Ammon's horn (tissue), 1 donor: Measurements from ENCODE around the gene CNTFR.
"Not testable (repeated sequence)": the region's sequence is repeated elsewhere in the genome, so short reads cannot be mapped to it uniquely, and the experiment has no call there.

ENCODE experiments used
- DNase-seq: peaks from one replicate; pipeline ENCODE4 v3.0.0-alpha.2; 2016; ENCODE audit warnings: low spot score

The CNTFR gene

DNA sequence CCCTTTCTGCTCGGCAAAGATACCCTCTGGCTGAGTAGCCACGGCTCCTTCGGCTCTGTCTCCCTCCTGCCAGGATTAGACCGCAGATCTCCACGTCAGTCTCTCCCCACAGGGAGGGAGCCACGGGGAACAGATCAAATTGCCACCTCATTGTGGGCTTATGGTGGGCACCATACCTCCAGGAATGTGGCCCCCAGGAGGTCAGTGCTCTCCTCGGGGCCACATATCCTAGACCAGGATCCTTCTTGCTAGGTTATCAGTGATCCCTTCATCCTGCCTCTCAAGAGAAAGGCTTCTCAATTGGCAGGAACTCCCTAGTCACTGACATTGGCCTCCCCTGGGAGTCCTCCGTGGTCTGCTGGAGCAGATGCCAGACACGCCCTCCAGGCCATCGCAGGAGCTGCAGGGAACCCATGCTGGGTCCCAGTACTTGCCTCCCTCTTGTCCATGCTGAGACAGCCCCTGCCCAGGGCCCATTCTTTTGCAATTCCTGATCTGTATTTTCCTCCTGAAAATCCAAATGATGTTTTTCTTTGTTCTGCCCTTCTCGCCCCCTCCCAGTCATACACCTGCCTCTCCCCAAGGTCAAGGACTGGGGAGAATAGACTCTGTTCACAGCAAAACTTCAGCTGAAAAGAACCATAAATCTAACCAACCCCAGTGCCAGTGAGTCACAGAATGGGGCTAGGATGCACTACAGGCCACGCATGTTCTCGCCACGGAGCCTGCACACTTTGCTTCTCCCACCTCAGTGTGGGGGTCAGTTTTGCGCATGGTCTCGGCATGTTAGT, 35.1 kb downstream of the CNTFR start:
- DNase-seq = no peak

DNA sequence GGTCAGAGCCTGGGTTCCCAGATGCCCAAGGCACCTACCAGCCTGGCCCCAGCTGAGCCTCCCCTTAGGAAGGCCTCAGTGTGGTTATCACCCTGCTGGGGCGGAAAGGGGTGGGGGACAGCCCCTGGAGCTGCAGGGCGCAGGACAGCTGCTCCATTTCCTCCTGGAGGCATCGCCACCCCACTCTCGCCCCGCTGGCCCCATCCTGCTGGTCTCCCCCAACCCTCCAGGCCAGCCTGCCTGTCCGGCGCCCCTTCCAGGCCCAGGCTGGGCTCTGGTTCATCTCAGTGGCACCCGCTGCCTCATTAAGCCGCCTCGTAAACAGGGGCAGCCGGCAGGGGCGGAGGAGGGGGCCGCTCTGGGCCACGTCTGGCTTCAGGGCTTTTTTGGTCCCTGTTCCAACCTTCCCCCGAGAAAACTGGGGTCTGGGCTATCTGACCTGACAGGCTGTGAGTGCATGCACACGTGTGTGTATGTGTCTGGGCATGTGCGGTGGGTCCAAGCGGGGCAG, 36.0 kb downstream of the CNTFR start:
- DNase-seq = no peak

DNA sequence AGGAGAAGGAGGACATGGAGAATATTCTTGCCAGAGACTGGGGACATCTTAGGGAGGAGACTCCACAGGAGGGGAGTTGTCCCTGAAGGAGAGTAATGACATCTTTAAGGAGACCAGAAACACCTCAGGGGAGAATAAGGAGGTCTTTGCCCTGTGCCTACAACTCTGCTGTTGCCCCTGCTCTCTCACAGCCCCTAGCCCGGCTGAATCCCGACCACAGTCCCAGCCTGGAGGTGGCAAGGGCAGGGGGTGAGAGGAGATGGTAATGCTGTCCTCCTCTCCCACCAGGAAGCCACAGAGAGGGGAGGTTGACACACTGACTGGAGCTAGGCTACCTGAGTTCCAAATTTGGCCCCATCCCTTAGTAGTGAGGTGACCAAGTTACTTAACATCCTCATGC, 36.5 kb downstream of the CNTFR start:
- no peak for DNase-seq

DNA sequence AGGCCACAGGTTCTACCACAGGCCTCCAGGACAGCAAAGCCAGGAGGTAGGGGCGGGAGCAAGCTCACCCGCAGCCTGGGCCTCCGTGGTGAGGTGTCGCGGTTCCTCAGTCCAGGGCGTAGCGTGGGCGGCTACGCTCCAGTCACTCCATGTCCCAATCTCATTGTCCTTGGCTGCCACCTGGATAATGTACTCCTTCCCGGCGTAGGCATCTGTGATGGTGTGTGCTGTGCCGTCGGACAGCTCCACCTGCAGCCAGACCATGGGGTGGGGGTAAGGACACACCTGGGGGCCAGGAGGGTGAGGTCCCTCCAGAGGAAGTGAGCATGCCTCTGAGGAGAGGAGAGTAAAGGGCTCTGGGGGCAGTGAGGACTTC, 36.9 kb downstream of the CNTFR start:
- DNase-seq = no peak

DNA sequence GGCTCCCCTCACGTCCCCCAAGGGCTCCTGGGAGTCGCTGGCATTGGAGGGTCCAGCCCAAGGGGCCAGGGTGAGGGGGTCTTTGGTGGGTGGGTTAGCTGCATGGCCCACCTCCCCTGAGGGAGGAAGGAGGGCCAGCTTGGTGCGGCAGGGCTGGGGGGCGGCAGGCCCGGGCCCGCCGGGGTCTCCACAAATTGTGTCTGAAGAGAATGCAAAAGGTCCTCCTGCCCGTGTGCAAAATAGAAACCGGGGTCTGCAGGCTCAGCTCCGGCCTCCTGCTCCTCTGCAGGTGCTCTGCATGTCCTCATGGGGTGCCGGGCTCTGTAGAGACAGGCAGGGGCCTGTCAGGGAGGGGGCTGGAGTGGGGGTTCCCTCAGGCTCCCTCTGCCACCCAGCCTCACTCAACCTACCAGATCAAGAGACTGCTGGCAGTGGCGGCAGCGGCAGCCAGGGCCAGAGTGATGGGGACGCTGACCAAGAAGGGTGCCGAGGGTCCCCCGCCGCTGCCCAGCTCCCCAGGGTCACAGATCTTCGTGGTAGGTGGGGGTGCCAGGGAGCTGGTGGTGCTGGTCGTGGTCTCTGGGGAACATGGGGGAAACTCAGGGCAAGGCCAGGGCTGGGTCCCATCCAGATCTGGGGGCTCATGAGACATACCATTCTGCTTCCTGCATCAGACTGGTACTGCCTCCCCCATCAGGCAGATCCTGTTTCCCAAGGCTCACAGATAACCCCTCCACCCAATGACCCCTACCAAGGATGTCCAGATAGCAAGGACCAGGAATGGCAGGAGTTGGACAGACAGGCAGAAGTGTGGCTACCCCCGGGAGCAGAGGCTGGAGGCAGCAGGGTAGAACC, 37.5 kb downstream of the CNTFR start:
- DNase-seq = no peak

- DNase-seq = no peak
These were observed 38.7 kb downstream of the CNTFR start for GRCh38 chr9:34550681-34551270.

DNA sequence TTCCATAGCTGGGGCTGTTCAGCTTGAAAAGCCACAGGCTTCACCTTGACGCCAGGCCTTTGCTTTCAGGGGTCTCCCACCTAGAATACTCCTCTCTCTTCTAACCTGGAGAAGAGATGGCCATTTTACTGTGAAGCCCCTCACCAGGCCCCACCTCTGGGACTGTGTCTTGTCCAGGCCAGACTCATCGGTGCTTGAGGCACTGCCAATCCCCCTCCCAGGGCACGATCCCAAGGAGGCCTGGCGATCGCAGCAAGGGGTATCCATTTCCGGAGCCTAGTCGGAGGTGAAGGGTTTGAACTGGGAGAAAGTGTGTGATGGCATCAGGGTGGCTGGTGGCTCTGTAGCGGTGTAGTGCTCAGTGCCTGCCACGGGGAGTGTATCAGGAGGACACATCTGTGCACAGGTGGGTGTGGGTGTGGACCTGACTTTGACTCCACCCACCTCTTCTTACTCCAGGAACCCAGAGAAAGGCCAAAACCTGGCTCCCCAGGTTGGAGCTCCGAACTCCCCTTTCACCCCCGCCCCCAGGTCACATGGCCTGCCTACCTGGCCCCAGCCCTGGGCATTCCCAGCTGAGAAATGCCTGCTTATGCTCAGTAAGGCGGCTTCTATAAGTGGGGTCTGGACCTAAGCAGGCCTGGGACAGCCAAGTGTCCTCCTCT, 39.4 kb downstream of the CNTFR start:
- no peak for DNase-seq

GRCh38 chr9:34549407-34549732, 40.2 kb downstream of the CNTFR start:
- DNase-seq = no peak

DNA sequence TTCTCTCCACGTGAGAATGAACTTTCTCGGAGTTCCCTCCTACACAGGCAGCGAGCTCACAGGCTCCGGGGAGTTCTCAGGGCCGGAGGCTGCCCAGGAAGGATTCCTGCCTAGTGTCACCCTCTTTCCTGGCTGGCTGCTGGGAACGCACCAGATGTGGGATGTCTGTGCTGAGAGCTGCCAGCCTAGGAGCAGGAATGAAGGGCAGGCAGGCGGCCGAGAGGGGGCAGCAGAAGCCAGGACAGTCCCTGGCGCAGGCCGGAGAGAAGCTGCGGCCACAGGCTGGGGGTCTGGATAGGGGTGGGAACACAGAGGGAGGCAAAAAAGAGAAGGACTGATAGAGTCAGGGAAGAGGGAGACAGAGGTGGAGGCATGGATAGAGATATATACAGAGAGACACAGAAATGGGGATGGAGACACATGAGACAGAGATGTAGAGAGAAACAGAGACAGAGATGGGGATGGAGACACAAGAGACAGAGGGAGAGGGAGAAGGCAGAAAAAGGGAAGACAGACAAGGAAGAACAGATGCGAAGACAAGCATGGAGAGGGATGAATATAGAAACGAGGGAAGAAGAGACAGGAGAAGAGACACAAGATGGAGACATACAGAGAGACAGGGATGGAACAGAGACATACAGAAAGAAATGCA, 41.4 kb downstream of the CNTFR start:
- peak; percentile 87 for DNase-seq

- peak; percentile 83 for DNase-seq
These were observed 42.4 kb downstream of the CNTFR start for GRCh38 chr9:34546834-34547827.

DNA sequence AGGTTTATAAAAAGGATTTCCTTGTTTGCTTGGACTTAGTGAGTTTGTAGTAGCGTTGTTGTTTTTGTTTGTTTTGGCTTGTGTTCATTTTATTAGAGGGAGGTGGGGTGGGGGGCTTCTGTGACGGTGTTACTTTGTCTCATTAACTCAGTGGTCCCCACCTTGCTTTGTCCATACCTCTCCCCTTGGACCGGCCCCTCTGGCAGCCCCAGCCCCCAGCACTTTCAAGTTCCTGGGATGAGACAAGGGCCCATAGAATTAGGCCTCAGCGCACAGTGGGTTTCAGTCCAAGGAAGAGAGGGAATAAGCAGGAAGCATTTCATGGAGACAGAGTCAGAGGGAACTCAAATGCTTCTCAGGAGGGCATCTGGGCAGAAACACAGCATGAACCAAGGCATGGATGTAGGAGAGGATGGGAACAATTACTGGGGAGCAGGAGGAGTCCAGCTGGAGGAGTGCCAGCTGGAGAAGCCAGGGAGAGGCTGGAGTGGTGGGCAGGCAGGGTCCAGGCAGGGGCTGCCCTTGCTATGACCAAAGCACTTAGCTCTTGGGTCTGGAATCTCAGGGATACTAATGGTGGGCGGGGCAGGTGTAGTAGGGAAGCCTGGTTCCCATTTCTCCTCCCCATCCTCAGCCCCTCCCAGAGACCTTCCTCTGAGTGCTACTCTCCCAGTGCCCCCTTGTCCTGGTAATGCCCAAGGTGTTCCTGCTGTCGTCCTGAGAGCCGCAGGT, 43.3 kb downstream of the CNTFR start:
- DNase-seq = no peak

DNA sequence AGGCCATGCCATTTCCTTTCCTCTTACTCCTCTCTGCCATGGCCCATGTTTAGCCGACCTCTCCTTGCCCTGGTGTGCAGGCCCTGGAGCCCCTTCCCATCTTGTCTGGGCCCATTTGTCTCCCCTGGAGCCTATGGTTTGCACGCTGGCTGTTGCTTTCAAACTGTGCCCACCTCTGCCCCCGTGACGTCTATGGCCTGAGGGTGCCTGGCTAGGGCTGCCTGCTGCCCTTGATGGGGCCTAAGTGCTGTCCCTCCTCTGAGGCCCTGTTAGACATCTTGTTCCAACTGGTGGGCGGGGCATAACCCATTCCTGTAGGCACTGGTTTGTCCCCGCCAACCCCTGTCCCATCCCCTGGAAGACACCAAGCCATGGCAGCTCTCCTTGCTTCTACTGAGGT, 44.0 kb downstream of the CNTFR start:
- no peak for DNase-seq

- no peak for DNase-seq
These were observed 45.5 kb downstream of the CNTFR start for GRCh38 chr9:34544035-34544434.

DNA sequence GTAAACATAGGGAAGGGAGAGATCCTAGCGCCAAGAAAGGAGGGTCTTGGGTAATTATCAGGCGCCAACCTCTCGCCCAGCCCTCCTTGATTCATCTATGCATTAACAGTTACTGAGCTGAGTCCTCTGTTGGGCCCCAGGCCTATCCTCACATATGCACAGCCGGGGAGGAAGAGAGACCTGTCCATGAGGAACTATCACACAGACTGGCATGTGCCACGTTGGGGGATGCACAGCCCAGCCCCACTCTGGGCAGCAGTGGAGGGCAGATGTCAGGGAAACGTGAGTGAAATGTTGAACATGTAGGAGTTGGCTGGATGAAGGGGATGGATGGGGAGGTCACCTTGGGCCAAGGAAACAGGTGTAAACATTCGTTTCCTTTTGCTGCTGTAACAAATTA, 48.0 kb downstream of the CNTFR start:
- no peak for DNase-seq

- DNase-seq = no peak
These were observed 48.7 kb downstream of the CNTFR start for GRCh38 chr9:34540827-34541226.

DNA sequence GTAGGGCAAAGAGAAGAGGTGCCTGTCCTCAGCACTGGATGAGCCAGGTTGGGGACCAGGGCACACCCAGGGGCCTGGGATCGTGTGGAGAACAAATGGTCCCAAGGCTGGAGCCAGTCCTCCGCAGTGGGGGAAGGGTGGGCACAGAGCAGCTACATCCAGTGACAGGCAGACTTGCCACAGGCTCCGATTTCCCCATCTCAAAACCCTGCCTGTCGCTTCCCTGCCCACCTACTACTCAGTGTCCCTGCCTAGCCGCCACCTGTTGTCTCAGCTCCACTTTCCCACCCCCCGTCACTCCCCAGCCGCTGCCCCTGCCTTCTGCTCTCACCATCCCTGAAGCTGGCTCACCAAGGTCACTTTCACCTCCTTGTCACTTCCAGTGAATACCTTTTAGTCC, 52.8 kb downstream of the CNTFR start:
- DNase-seq = no peak

DNA sequence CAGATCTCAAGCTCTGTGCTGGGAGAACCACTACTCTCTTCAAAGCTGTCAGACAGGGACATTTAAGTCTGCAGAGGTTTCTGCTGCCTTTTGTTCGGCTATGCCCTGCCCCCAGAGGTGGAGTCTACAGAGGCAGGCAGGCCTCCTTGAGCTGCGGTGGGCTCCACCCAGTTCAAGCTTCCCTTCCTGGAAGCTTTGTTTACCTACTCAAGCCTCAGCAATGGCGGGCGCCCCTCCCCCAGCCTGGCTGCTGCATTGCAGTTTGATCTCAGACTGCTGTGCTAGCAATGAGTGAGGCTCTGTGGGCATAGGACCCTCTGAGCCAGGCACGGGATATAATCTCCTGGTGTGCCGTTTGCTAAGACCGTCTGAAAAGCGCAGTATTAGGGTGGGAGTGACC, 57.5 kb downstream of the CNTFR start:
- not testable (repeated sequence) for DNase-seq

- DNase-seq = no peak
These were observed 63.5 kb downstream of the CNTFR start for GRCh38 chr9:34526026-34526425.

DNA sequence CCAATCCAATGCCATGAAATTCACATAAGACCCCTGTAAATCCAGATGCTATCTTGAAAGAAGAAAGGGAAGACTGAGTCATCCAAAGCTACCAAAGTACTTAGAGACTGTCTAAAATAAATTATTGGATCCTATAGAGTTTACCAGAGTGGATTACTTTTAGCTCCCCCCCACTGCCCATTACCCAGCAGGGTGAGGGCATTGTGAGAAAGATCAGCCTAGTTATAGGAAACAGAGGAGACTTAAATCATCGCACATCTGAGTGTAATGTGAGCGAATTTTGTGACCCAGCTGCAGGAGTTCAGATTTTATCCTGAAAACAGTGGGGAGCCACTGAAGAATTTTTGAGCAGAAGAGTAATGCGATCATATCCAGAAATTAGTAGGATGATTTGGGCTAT, 65.2 kb downstream of the CNTFR start:
- DNase-seq = no peak
